ENCODE results near the gene ARL15.
"Not testable (repeated sequence)": the region's sequence is repeated elsewhere in the genome, so short reads cannot be mapped to it uniquely, and the experiment has no call there.

ARL15 gene

DNA sequence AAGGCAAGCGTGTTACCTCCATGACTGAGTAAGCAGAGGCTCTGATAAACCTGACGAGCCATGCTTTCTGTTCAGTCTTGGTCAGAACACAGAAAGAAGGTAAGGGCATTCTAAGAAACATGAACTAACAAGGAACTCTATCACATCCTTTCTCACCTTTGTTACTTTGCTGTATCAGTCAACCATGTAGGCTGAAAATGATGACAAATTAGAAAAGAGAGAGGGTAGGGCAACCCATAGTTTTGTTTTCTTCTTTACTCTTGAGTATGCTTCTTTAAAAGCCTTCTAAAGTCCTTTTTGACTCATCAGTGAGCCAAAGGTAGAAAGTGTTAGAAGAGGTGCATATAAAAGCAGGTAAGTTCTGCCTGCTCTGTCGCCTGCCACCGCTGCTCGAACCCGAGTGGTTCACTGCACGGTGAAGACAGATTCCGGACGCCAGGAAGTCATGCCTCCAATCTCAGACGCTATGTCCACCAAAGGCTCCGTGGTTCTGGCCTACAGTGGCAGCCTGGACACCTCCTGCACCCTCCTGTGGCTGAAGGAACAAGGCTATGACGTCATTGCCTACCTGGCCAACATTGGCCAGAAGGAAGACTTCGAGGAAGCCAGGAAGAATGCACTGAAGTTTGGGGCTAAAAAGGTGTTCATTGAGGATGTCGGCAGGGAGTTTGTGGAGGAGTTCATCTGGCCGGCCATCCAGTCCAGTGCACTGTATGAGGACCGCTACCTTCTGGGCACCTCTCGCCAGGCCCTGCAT lies 451.5 kb downstream of the ARL15 start:
- DNase-seq (ENCODE audit: low read depth in 2 of 2, low spot score in 1 of 2) = no peak

DNA sequence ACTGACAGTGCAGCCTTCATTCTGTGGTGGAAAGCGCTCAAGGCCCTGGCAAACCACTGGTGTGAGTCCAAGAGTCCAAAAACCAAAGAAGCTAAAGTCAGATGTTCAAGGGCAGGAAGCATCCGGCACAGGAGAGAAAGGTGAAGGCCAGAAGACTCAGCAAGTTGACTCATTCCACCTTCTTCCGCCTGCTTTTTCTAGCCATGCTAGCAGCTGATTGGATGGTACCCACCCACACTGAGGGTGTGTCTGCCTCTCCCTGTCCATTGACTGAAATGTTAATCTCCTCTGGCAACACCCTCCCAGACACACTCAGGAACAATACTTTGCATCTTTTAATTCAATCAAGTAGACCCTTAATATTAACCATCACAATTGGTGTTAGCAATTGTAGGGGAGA lies 453.9 kb downstream of the ARL15 start:
- DNase-seq (ENCODE audit: low read depth in 2 of 2, low spot score in 1 of 2) = no peak

DNA sequence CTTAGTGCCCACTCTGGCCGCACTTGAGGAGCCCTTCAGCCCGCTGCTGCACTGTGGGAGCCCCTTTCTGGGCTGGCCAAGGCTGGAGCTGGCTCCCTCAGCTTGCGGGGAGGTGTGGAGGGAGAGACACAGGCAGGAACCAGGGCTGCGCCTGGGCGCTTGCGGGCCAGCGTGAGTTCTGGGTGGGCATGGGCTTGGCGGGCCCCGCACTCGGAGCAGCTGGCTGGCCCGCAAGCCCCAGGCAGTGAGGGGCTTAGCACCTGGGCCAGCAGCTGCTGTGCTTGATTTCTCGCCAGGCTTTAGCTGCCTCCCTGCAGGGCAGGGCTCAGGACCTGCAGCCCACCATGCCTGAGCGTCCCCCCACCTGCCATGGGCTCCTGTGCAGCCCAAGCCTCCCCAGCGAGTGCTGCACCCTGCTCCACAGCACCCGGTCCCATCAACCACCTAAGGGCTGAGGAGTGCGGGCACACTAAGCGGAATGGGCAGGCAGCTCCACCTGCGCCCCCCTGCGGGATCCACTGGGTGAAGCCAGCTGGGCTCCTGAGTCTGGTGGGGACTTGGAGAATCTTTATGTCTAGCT lies 473.4 kb downstream of the ARL15 start:
- not testable (repeated sequence) for DNase-seq (ENCODE audit: low read depth in 2 of 2, low spot score in 1 of 2)

DNA sequence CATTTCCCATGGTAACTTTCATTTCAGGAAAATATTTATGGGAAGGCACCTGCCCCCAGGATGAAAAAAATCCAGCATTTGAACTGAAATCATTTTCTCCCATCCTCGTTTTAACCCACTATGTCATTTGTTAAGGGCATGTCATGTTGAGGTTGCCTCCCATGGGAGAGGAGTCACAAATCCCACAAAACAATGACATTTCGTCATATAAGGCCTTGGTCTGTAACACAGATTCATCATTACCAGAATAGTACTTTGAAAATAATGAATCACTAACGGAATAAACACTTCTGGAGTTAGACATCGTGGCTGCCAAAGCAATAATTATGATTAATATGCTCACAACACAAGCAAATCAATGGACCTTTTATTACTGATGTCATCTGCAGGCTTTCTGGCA lies 475.9 kb downstream of the ARL15 start:
- DNase-seq (ENCODE audit: low read depth in 2 of 2, low spot score in 1 of 2) = no peak
